Measurements from ENCODE around the gene KITLG.

GRCh38 chr12:88494520-88494919 lies 85.8 kb downstream of the KITLG start:
- TF ChIP-seq POLR2A (IDR thresholded peaks at IDR 0.05) (no peak), CTCF (IDR thresholded peaks at IDR 0.05) (no peak)

Data from adrenal gland (tissue), 5 donors.